HEK293 (cell line): Measurements from ENCODE around the gene ADAMTS16.

Experiments used
- CTCF ChIA-PET: fragments of 350-600 bp; formaldehyde crosslinking; extraction: SDS; loops from one replicate; lab custom pipeline; 2021; ENCODE audit warnings: antibody characterized with exemption; lab: Yijun Ruan, JAX
- POLR2A ChIA-PET: fragments of 300-600 bp; formaldehyde crosslinking; extraction: SDS; loops from one replicate; lab custom pipeline; 2020; ENCODE audit warnings: antibody characterized with exemption, inconsistent platforms; lab: Yijun Ruan, JAX
- H3K27ac ChIP-seq: fragments of 200-500 bp; sonication (Bioruptor generic); 2 replicates; pipeline ENCODE4 v1.5.1; 2014; ENCODE audit warnings: low read depth, low read length, control low read depth, inconsistent platforms; ENCODE audit errors: extremely low read depth
- H3K36me3 ChIP-seq, 2 experiments: fragments of 200-500 bp in 1 of 2; sonication (Bioruptor generic) in 1 of 2; 1 replicate in 1 of 2; 2 replicates in 1 of 2; pipeline ENCODE4 v1.5.1; 2014 to 2017; ENCODE audit warnings: inconsistent platforms in 2 of 2, low read length in 2 of 2; ENCODE audit not compliant: control insufficient read depth in 2 of 2, insufficient read depth in 1 of 2
- H3K4me1 ChIP-seq: fragments of 200-500 bp; sonication (Bioruptor generic); 2 replicates; pipeline ENCODE4 v1.5.1; 2014; ENCODE audit warnings: mild to moderate bottlenecking, low read length, inconsistent platforms; ENCODE audit not compliant: control insufficient read depth, insufficient read depth
- H3K4me3 ChIP-seq: 2 replicates; pipeline ENCODE4 v1.5.1; 2011; ENCODE audit warnings: low read depth, mild to moderate bottlenecking, control low read depth, low read length, moderate library complexity
- H3K9me3 ChIP-seq: fragments of 200-500 bp; sonication (Bioruptor generic); 2 replicates; pipeline ENCODE4 v1.5.1; 2014; ENCODE audit warnings: low read depth, low read length, inconsistent platforms; ENCODE audit not compliant: control insufficient read depth, insufficient read depth
- GLI2 ChIP-seq: fragments of 450-650 bp; formaldehyde crosslinking; IDR thresholded peaks from 2 replicates; pipeline ENCODE4; 2017; ENCODE audit warnings: missing biosample characterization, missing genetic modification characterization, low read depth, borderline replicate concordance
- HOXA7 ChIP-seq: sonication (generic); formaldehyde crosslinking; IDR thresholded peaks from 2 replicates; pipeline ENCODE4 v1.8.1; 2022; ENCODE audit warnings: missing genetic modification reagents, borderline replicate concordance
- KLF9 ChIP-seq: fragments of 450-650 bp; formaldehyde crosslinking; IDR thresholded peaks from 2 replicates; pipeline ENCODE4 v1.5.1; 2016; ENCODE audit warnings: missing biosample characterization, missing genetic modification characterization, low read depth
- OVOL3 ChIP-seq: fragments of 450-650 bp; formaldehyde crosslinking; IDR thresholded peaks from 2 replicates; pipeline ENCODE4 v1.5.1; 2016; ENCODE audit warnings: missing biosample characterization, missing genetic modification characterization
- ZBTB21 ChIP-seq: fragments of 450-650 bp; formaldehyde crosslinking; IDR thresholded peaks from 2 replicates; pipeline ENCODE4 v1.5.1; 2017; ENCODE audit warnings: missing biosample characterization, missing genetic modification characterization
- ZFP3 ChIP-seq: fragments of 450-650 bp; formaldehyde crosslinking; IDR thresholded peaks from 2 replicates; pipeline ENCODE4 v1.5.1; 2016; ENCODE audit warnings: low read depth, missing biosample characterization, missing genetic modification characterization
- ZFP37 ChIP-seq: fragments of 450-650 bp; formaldehyde crosslinking; IDR thresholded peaks from 2 replicates; pipeline ENCODE4 v1.5.1; 2016; ENCODE audit warnings: missing biosample characterization, missing genetic modification characterization
- ZNF146 ChIP-seq: fragments of 450-650 bp; formaldehyde crosslinking; IDR thresholded peaks from 2 replicates; pipeline ENCODE4 v1.5.1; 2016; ENCODE audit warnings: missing biosample characterization, missing genetic modification characterization
- ZNF16 ChIP-seq: fragments of 450-650 bp; formaldehyde crosslinking; IDR thresholded peaks from 2 replicates; pipeline ENCODE4 v1.5.1; 2016; ENCODE audit warnings: low read depth, missing biosample characterization, missing genetic modification characterization
- ZNF19 ChIP-seq: fragments of 450-650 bp; formaldehyde crosslinking; IDR thresholded peaks from 2 replicates; pipeline ENCODE4; 2016; ENCODE audit warnings: missing biosample characterization, missing genetic modification characterization, low read depth
- ZNF266 ChIP-seq: fragments of 450-650 bp; formaldehyde crosslinking; IDR thresholded peaks from 2 replicates; pipeline ENCODE4 v1.5.1; 2016; ENCODE audit warnings: missing biosample characterization, missing genetic modification characterization, low read depth
- ZNF362 ChIP-seq: fragments of 450-650 bp; formaldehyde crosslinking; IDR thresholded peaks from 2 replicates; pipeline ENCODE4 v1.5.1; 2016; ENCODE audit warnings: missing biosample characterization, missing genetic modification characterization
- ZNF398 ChIP-seq: fragments of 450-650 bp; formaldehyde crosslinking; IDR thresholded peaks from 2 replicates; pipeline ENCODE4 v1.5.1; 2017; ENCODE audit warnings: missing biosample characterization, missing genetic modification characterization
- ZNF560 ChIP-seq: fragments of 450-650 bp; formaldehyde crosslinking; IDR thresholded peaks from 2 replicates; pipeline ENCODE4 v1.5.1; 2017; ENCODE audit warnings: missing biosample characterization, missing genetic modification characterization, borderline replicate concordance
- ZNF610 ChIP-seq: fragments of 450-650 bp; formaldehyde crosslinking; IDR thresholded peaks from 2 replicates; pipeline ENCODE4 v1.5.1; 2016; ENCODE audit warnings: missing biosample characterization, missing genetic modification characterization, borderline replicate concordance
- ZNF843 ChIP-seq: fragments of 450-650 bp; formaldehyde crosslinking; IDR thresholded peaks from 2 replicates; pipeline ENCODE4 v1.5.1; 2016; ENCODE audit warnings: missing biosample characterization, missing genetic modification characterization
- ZSCAN30 ChIP-seq: fragments of 450-650 bp; IDR thresholded peaks from 2 replicates; pipeline ENCODE4 v1.5.1; 2018; ENCODE audit warnings: missing biosample characterization, mild to moderate bottlenecking, missing genetic modification characterization, moderate library complexity
- TF ChIP-seq, protein P1 (sequence below): fragments of 450-650 bp; formaldehyde crosslinking; conservative IDR thresholded peaks from 2 replicates; pipeline ENCODE4 v1.5.1; 2016; ENCODE audit warnings: low read depth, missing biosample characterization, missing genetic modification characterization
- TF ChIP-seq, protein P2 (sequence below): fragments of 450-650 bp; formaldehyde crosslinking; IDR thresholded peaks from 2 replicates; pipeline ENCODE4 v1.5.1; 2016; ENCODE audit warnings: missing biosample characterization, missing genetic modification characterization

ADAMTS16 gene

DNA sequence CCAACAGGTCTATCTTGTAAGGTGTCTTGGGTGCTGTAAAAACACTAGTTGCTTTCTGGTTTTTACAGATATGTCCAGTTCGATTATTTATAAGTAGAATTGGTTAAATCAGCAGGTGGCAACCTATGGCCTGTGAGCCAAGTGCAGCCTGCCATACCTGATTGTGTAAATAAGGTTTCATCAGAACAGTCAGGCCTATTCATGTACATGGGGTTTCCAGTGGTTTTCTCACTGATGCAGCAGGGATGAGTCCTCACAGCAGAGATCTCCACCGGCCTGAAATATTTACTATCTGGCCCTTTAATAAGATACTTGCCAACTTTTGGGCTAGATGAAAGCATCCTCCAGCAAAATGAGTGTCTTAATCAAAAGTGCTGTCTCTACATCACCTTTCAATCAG lies 149.4 kb downstream of the ADAMTS16 start:
- no peak overlapping the region for H3K27ac ChIP-seq
- ChIA-PET POLR2A (no interaction called here), CTCF (interaction anchor here (0.7 to 1.1 kb wide), 2 partner anchors 15 to 63 kb away, joined by 3 read pairs; no protein-coding TSS in a partner anchor)

More for the DNA sequence above, 149.4 kb downstream of the ADAMTS16 start:
- Histone ChIP-seq H3K36me3 (no peaks in the 10 kb centered on the region), H3K9me3 (no peaks in the 10 kb centered on the region), H3K4me3 (no peak overlapping the region), H3K4me1 (no peaks in the 10 kb centered on the region)
- TF ChIP-seq ZNF362, result no peak
- no peak for TF ChIP-seq ZNF398 (tag by site-specific recombination)
- TF ChIP-seq, protein P1, sequence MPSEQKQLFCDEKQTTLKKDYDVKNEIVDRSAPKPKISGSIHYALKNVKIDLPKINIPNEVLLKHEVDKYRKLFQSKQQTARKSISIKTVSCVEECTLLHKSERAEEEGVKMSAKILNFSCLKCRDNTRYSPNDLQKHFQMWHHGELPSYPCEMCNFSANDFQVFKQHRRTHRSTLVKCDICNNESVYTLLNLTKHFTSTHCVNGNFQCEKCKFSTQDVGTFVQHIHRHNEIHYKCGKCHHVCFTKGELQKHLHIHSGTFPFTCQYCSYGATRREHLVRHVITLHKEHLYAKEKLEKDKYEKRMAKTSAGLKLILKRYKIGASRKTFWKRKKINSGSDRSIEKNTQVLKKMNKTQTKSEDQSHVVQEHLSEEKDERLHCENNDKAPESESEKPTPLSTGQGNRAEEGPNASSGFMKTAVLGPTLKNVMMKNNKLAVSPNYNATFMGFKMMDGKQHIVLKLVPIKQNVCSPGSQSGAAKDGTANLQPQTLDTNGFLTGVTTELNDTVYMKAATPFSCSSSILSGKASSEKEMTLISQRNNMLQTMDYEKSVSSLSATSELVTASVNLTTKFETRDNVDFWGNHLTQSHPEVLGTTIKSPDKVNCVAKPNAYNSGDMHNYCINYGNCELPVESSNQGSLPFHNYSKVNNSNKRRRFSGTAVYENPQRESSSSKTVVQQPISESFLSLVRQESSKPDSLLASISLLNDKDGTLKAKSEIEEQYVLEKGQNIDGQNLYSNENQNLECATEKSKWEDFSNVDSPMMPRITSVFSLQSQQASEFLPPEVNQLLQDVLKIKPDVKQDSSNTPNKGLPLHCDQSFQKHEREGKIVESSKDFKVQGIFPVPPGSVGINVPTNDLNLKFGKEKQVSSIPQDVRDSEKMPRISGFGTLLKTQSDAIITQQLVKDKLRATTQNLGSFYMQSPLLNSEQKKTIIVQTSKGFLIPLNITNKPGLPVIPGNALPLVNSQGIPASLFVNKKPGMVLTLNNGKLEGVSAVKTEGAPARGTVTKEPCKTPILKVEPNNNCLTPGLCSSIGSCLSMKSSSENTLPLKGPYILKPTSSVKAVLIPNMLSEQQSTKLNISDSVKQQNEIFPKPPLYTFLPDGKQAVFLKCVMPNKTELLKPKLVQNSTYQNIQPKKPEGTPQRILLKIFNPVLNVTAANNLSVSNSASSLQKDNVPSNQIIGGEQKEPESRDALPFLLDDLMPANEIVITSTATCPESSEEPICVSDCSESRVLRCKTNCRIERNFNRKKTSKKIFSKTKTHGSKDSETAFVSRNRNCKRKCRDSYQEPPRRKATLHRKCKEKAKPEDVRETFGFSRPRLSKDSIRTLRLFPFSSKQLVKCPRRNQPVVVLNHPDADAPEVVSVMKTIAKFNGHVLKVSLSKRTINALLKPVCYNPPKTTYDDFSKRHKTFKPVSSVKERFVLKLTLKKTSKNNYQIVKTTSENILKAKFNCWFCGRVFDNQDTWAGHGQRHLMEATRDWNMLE (tag by site-specific recombination), result no peak
- TF ChIP-seq ZNF610 (tag by site-specific recombination), result no peak
- TF ChIP-seq ZNF843 (tag by site-specific recombination), result no peak
- no peak for TF ChIP-seq GLI2 (tag by site-specific recombination)
- TF ChIP-seq ZNF266 (tag by site-specific recombination), result no peak
- no peak for TF ChIP-seq OVOL3
- no peak for TF ChIP-seq ZFP3 (tag by site-specific recombination)
- no peak for TF ChIP-seq KLF9 (tag by site-specific recombination)
- no peak for TF ChIP-seq ZNF16 (tag by site-specific recombination)
- no peak for TF ChIP-seq ZNF19
- no peak for TF ChIP-seq ZNF560 (tag by site-specific recombination)
- TF ChIP-seq, protein P2, sequence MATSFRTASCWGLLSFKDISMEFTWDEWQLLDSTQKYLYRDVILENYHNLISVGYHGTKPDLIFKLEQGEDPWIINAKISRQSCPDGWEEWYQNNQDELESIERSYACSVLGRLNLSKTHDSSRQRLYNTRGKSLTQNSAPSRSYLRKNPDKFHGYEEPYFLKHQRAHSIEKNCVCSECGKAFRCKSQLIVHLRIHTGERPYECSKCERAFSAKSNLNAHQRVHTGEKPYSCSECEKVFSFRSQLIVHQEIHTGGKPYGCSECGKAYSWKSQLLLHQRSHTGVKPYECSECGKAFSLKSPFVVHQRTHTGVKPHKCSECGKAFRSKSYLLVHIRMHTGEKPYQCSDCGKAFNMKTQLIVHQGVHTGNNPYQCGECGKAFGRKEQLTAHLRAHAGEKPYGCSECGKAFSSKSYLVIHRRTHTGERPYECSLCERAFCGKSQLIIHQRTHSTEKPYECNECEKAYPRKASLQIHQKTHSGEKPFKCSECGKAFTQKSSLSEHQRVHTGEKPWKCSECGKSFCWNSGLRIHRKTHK (tag by site-specific recombination), result no peak
- TF ChIP-seq ZSCAN30, result no peak
- no peak for TF ChIP-seq ZFP37 (tag by site-specific recombination)
- no peak for TF ChIP-seq ZBTB21 (tag by site-specific recombination)
- TF ChIP-seq ZNF146, result no peak
- TF ChIP-seq HOXA7, result no peak
